HEK293 (cell line): ENCODE results near the gene HTR6.

Experiments used
- FEZF1 ChIP-seq: fragments of 450-650 bp; formaldehyde crosslinking; IDR thresholded peaks from 2 replicates; pipeline ENCODE4 v1.5.1; 2016; ENCODE audit warnings: missing biosample characterization, missing genetic modification characterization
- SCRT2 ChIP-seq: fragments of 450-650 bp; formaldehyde crosslinking; IDR thresholded peaks from 2 replicates; pipeline ENCODE4 v1.5.1; 2016; ENCODE audit warnings: missing biosample characterization, missing genetic modification characterization
- ZNF292 ChIP-seq: fragments of 450-650 bp; formaldehyde crosslinking; IDR thresholded peaks from 2 replicates; pipeline ENCODE4 v1.5.1; 2016; ENCODE audit warnings: low read depth, missing biosample characterization, missing genetic modification characterization, borderline replicate concordance
- ZNF48 ChIP-seq: fragments of 450-650 bp; formaldehyde crosslinking; IDR thresholded peaks from 2 replicates; pipeline ENCODE4 v1.5.1; 2016; ENCODE audit warnings: missing biosample characterization, missing genetic modification characterization
- ZNF549 ChIP-seq: fragments of 450-650 bp; IDR thresholded peaks from 2 replicates; pipeline ENCODE4 v1.5.1; 2018; ENCODE audit warnings: missing biosample characterization, missing genetic modification characterization, mild to moderate bottlenecking, inconsistent platforms, moderate library complexity
- TF ChIP-seq, protein P1 (sequence below): fragments of 450-650 bp; formaldehyde crosslinking; IDR thresholded peaks from 2 replicates; pipeline ENCODE4 v1.5.1; 2016; ENCODE audit warnings: missing biosample characterization, missing genetic modification characterization
- TF ChIP-seq, protein P2 (sequence below): fragments of 450-650 bp; formaldehyde crosslinking; IDR thresholded peaks from 2 replicates; pipeline ENCODE4 v1.5.1; 2016; ENCODE audit warnings: missing biosample characterization, missing genetic modification characterization
- TF ChIP-seq, protein P3 (sequence below): fragments of 450-650 bp; formaldehyde crosslinking; IDR thresholded peaks from 2 replicates; pipeline ENCODE4 v1.5.1; 2016; ENCODE audit warnings: missing biosample characterization, missing genetic modification characterization
- TF ChIP-seq, protein P4 (sequence below): fragments of 450-650 bp; formaldehyde crosslinking; IDR thresholded peaks from 2 replicates; pipeline ENCODE4 v1.5.1; 2016; ENCODE audit warnings: missing biosample characterization, missing genetic modification characterization

DNA sequence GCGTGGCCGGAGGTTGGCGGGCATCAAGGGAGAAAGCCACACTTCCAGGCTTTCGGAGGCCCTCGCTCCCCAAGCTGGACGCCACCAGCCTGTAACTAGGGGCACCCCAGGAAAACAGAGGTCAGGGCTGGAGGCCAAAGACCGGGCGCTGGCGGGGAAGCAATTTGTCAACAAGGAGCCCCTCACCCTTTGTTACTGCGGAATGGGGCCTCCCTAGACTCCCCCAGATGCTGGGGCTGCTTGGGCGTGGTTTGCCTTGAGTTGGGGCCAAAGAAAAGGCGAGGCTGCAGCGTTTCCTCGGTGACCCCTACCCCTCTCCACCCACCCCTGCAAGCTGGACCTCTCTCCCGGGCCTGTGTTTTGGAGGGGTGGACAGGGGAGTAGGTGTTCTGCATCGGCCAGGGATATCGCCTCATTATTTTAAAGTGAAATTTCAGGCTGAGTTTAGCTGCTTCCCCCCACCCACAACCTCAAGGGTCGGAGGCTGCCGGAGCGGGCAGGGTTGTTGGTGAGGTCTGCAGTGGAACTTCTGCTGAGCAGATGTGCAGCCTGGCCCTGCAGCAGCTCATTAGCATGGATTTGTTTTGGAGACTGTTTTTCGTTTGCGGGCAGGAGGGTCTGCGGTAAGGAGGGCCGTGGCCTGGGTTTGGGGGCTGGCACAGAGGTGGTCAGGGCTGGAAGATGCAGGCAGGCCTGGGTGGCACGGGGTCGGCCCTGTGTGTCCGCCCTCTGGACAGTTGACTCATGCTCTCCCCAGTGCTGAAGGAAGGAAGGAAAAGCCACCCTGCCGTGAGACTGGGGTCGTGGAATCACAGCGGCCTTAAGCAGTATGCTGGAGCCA lies 19.0 kb upstream of the HTR6 start:
- TF ChIP-seq ZNF48 (tag by site-specific recombination) (no peak), FEZF1 (no peak), SCRT2 (tag by site-specific recombination) (no peak), ZNF549 (tag by site-specific recombination) (no peak), ZNF292 (tag by site-specific recombination) (no peak)
- TF ChIP-seq, protein P1, sequence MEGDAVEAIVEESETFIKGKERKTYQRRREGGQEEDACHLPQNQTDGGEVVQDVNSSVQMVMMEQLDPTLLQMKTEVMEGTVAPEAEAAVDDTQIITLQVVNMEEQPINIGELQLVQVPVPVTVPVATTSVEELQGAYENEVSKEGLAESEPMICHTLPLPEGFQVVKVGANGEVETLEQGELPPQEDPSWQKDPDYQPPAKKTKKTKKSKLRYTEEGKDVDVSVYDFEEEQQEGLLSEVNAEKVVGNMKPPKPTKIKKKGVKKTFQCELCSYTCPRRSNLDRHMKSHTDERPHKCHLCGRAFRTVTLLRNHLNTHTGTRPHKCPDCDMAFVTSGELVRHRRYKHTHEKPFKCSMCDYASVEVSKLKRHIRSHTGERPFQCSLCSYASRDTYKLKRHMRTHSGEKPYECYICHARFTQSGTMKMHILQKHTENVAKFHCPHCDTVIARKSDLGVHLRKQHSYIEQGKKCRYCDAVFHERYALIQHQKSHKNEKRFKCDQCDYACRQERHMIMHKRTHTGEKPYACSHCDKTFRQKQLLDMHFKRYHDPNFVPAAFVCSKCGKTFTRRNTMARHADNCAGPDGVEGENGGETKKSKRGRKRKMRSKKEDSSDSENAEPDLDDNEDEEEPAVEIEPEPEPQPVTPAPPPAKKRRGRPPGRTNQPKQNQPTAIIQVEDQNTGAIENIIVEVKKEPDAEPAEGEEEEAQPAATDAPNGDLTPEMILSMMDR (tag by site-specific recombination) = no peak
- TF ChIP-seq, protein P2, sequence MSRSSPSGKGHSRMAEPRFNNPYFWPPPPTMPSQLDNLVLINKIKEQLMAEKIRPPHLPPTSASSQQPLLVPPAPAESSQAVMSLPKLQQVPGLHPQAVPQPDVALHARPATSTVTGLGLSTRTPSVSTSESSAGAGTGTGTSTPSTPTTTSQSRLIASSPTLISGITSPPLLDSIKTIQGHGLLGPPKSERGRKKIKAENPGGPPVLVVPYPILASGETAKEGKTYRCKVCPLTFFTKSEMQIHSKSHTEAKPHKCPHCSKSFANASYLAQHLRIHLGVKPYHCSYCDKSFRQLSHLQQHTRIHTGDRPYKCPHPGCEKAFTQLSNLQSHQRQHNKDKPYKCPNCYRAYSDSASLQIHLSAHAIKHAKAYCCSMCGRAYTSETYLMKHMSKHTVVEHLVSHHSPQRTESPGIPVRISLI (tag by site-specific recombination) = no peak
- TF ChIP-seq, protein P3, sequence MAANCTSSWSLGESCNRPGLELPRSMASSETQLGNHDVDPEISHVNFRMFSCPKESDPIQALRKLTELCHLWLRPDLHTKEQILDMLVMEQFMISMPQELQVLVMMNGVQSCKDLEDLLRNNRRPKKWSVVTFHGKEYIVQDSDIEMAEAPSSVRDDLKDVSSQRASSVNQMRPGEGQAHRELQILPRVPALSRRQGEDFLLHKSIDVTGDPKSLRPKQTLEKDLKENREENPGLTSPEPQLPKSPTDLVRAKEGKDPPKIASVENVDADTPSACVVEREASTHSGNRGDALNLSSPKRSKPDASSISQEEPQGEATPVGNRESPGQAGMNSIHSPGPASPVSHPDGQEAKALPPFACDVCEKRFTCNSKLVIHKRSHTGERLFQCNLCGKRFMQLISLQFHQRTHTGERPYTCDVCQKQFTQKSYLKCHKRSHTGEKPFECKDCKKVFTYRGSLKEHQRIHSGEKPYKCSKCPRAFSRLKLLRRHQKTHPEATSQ (tag by site-specific recombination) = no peak
- TF ChIP-seq, protein P4, sequence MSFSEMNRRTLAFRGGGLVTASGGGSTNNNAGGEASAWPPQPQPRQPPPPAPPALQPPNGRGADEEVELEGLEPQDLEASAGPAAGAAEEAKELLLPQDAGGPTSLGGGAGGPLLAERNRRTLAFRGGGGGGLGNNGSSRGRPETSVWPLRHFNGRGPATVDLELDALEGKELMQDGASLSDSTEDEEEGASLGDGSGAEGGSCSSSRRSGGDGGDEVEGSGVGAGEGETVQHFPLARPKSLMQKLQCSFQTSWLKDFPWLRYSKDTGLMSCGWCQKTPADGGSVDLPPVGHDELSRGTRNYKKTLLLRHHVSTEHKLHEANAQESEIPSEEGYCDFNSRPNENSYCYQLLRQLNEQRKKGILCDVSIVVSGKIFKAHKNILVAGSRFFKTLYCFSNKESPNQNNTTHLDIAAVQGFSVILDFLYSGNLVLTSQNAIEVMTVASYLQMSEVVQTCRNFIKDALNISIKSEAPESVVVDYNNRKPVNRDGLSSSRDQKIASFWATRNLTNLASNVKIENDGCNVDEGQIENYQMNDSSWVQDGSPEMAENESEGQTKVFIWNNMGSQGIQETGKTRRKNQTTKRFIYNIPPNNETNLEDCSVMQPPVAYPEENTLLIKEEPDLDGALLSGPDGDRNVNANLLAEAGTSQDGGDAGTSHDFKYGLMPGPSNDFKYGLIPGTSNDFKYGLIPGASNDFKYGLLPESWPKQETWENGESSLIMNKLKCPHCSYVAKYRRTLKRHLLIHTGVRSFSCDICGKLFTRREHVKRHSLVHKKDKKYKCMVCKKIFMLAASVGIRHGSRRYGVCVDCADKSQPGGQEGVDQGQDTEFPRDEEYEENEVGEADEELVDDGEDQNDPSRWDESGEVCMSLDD = no peak
